Endothelial cell of umbilical vein (primary cell): ENCODE measurements around the gene LRRN3. TPM values are rescaled to one million over a fixed set of nuclear protein-coding genes. Genes with fewer than 3 reads are reported as not detected.

Source experiments
- BruUV-seq: library from RNA; stranded (reverse); fragments of 400-500 nt; replicated peaks from 2 replicates; lab custom pipeline; 2021; lab: Mats Ljungman, UMichigan
- CTCF ChIA-PET: fragments of 300-600, 350-600 bp; sonication (Branson Sonifier 250); formaldehyde crosslinking; loops from one replicate; lab custom pipeline; 2021; ENCODE audit warnings: antibody characterized with exemption, inconsistent platforms; lab: Charles Lee
- POLR2A ChIA-PET: fragments of 300-600, 350-600 bp; sonication (Branson Sonifier 250); formaldehyde crosslinking; loops from one replicate; lab custom pipeline; 2021; ENCODE audit warnings: antibody characterized with exemption, inconsistent platforms; lab: Charles Lee
- DNase-seq: peaks from one replicate; pipeline ENCODE4 v3.0.0-alpha.2; 2011; ENCODE audit warnings: low read depth, low spot score
- FAIRE-seq: peaks from 2 replicates; lab custom pipeline; 2011; peaks lifted over from hg19 to GRCh38; lab: Jason Lieb, UNC
- H2AFZ ChIP-seq: 2 replicates; pipeline ENCODE4 v1.6.0; 2012; ENCODE audit warnings: low read depth, low read length, control low read depth, inconsistent platforms
- H3K27ac ChIP-seq: 2 replicates; pipeline ENCODE4 v1.5.1; 2011; ENCODE audit warnings: low read depth, mild to moderate bottlenecking, control low read depth, low read length, moderate library complexity; ENCODE audit not compliant: insufficient read depth
- H3K27me3 ChIP-seq, 2 experiments: 2 replicates each; pipeline versions ENCODE4 v1.6.0 to v1.6.1; 2011; ENCODE audit warnings: low read length in 2 of 2, mixed read lengths in 1 of 2; ENCODE audit not compliant: control insufficient read depth in 2 of 2, insufficient read depth in 2 of 2
- H3K36me3 ChIP-seq, 2 experiments: 2 replicates in 1 of 2; 3 replicates in 1 of 2; pipeline ENCODE4 v1.5.1; 2011; ENCODE audit warnings: low read length in 2 of 2, mild to moderate bottlenecking in 1 of 2, moderate library complexity in 1 of 2; ENCODE audit not compliant: control insufficient read depth in 2 of 2, insufficient read depth in 2 of 2; ENCODE audit errors: extremely low read depth in 1 of 2
- H3K4me1 ChIP-seq: 3 replicates; pipeline ENCODE4 v1.5.1; 2011; ENCODE audit warnings: mild to moderate bottlenecking, low read length; ENCODE audit not compliant: control insufficient read depth, insufficient read depth; ENCODE audit errors: extremely low read depth
- H3K4me2 ChIP-seq: 2 replicates; pipeline ENCODE4 v1.6.1; 2011; ENCODE audit warnings: low read length, control low read depth, mixed read lengths; ENCODE audit not compliant: insufficient read depth
- H3K4me3 ChIP-seq, 3 experiments: fragments of 200-600 bp in 1 of 3; sonication (generic), shearing (Covaris generic) in 1 of 3; replicated peaks in 1 of 3; 2 replicates each; pipeline ENCODE4 v1.5.1; 2011 to 2016; ENCODE audit warnings: control low read depth in 3 of 3, low read length in 3 of 3, mild to moderate bottlenecking in 2 of 3, inconsistent platforms in 1 of 3, low read depth in 1 of 3, moderate library complexity in 1 of 3; ENCODE audit not compliant: insufficient read depth in 1 of 3
- H3K79me2 ChIP-seq: 2 replicates; pipeline ENCODE4 v1.6.0; 2012; ENCODE audit warnings: low read length, inconsistent platforms; ENCODE audit not compliant: control insufficient read depth, insufficient read depth
- H3K9ac ChIP-seq: replicated peaks from 2 replicates; pipeline ENCODE3; 2011; ENCODE audit warnings: low read length, control low read depth; ENCODE audit not compliant: insufficient read depth; ENCODE audit errors: extremely low read depth
- H3K9me1 ChIP-seq: replicated peaks from 3 replicates; pipeline ENCODE4 v1.6.0; 2011; ENCODE audit warnings: mild to moderate bottlenecking, low read length; ENCODE audit not compliant: control insufficient read depth, insufficient read depth; ENCODE audit errors: extremely low read depth
- H3K9me3 ChIP-seq: replicated peaks from 2 replicates; pipeline ENCODE4 v1.5.1; 2012; ENCODE audit warnings: low read length, inconsistent platforms; ENCODE audit not compliant: control insufficient read depth, insufficient read depth
- H4K20me1 ChIP-seq: replicated peaks from 2 replicates; pipeline ENCODE3; 2011; ENCODE audit warnings: mild to moderate bottlenecking, low read length; ENCODE audit not compliant: control insufficient read depth, insufficient read depth; ENCODE audit errors: extremely low read depth
- EZH2 ChIP-seq: IDR thresholded peaks from 2 replicates; pipeline ENCODE4 v1.6.1; 2012; ENCODE audit warnings: borderline replicate concordance, low read depth, mild to moderate bottlenecking, moderate library complexity, low read length, inconsistent platforms; ENCODE audit not compliant: severe bottlenecking
- FOS ChIP-seq: IDR thresholded peaks from 2 replicates; pipeline ENCODE4 v1.6.1; 2011; ENCODE audit warnings: mild to moderate bottlenecking, low read length, moderate library complexity, borderline replicate concordance; ENCODE audit not compliant: insufficient read depth
- GATA2 ChIP-seq: IDR thresholded peaks from 2 replicates; pipeline ENCODE4 v1.7.0; 2011; ENCODE audit warnings: low read depth, mild to moderate bottlenecking, moderate library complexity, mixed read lengths, low read length; ENCODE audit not compliant: insufficient read length, insufficient read depth
- JUN ChIP-seq: IDR thresholded peaks from 2 replicates; pipeline ENCODE4 v1.6.1; 2011; ENCODE audit warnings: borderline replicate concordance, low read depth; ENCODE audit not compliant: insufficient read length, insufficient read depth
- MYC ChIP-seq: IDR thresholded peaks from one replicate; pipeline ENCODE4 v1.6.1; 2011; ENCODE audit warnings: mild to moderate bottlenecking, low read depth, low read length
- POLR2A ChIP-seq: IDR thresholded peaks from 2 replicates; pipeline ENCODE4 v1.6.1; 2012; ENCODE audit warnings: low read depth, mild to moderate bottlenecking, control low read depth, low read length
- POLR2AphosphoS5 ChIP-seq: IDR thresholded peaks from 2 replicates; pipeline ENCODE4 v1.6.1; 2012; ENCODE audit warnings: low read depth, mild to moderate bottlenecking, control low read depth, low read length, moderate library complexity; ENCODE audit not compliant: insufficient read depth
- dilution Hi-C: fragments of 300-500 bp; cut with MboI; formaldehyde crosslinking; loops from one replicate; pipeline ENCODE4 v1.15.0; 2019; ENCODE audit warnings: low sequenced_read_pairs; ENCODE audit not compliant: extremely low pct_ligation_motif_present
- intact Hi-C: fragments of 100-400 bp; cut with micrococcal nuclease; formaldehyde crosslinking; loops from one replicate; pipeline ENCODE4 v1.10.0; 2022
- polyA plus RNA-seq, 4 experiments: library from polyadenylated mRNA; depleted of rRNA in 3 of 4; stranded (reverse) in 3 of 4; unstranded in 1 of 4; fragments of >200 nt; gene quantifications; 2 replicates each; pipeline versions ENCODE4 v1.2.1 to v1.2.3, GENCODE V29; 2011 to 2012; ENCODE audit warnings: missing spikeins in 1 of 4
- total RNA-seq: library from RNA; stranded (reverse); gene quantifications from 2 replicates; pipeline ENCODE4 v1.2.3, GENCODE V29; 2021
- TF ChIP-seq, protein P1 (sequence below): IDR thresholded peaks from 2 replicates; pipeline ENCODE4 v1.6.1; 2011; ENCODE audit not compliant: insufficient read depth, insufficient read length
- TF ChIP-seq, protein P2 (sequence below), 2 donors: IDR thresholded peaks; 1 replicate in 1 of 2; 2 replicates in 1 of 2; pipeline ENCODE4 v1.5.1; 2011; ENCODE audit warnings: low read length in 2 of 2, mild to moderate bottlenecking in 2 of 2, moderate library complexity in 2 of 2, control low read depth in 1 of 2, inconsistent platforms in 1 of 2, low read depth in 1 of 2; ENCODE audit not compliant: insufficient read depth in 1 of 2; ENCODE audit errors: extremely low read depth in 1 of 2

Gene LRRN3
- total and polyA plus RNA-seq, 2 donors (not counting 3 experiments of a cell fraction or from before 2014, with no cell fraction given), result not detected

DNA sequence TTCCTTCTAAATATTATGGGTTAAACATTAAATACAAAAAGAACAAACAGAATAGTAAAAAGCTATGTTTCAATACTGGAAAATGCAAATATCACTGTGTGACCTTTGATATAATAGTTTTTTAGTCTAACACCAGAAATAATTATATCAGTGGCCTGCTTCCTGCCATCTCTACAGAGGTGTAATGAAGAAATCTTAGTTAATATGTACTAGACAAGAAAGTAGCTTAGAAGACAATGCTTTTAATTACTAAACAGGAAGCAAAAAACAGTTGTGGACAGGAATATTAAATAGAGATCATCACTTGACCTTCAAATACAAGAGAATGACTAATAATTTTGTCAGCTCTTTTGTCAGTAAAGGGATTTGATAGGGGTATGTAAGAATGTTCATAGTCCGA is 47.4 kb upstream of the LRRN3 start:
- Histone ChIP-seq H3K27me3 (no peaks in the 10 kb centered on the region), H3K9me1 (no peaks in the 10 kb centered on the region), H3K9ac (no peak overlapping the region), H4K20me1 (no peaks in the 10 kb centered on the region), H3K4me2 (no peak overlapping the region), H2AFZ (no peak overlapping the region), H3K4me1 (peaks cover 4% of the 10 kb centered on the region), H3K4me3 (no peak overlapping the region), H3K79me2 (no peaks in the 10 kb centered on the region), H3K9me3 (no peaks in the 10 kb centered on the region), H3K27ac (no peak overlapping the region), H3K36me3 (no peaks in the 10 kb centered on the region)
- FAIRE-seq, result no peak
- POLR2A ChIA-PET, result no interaction called here
- TF ChIP-seq, protein P1, sequence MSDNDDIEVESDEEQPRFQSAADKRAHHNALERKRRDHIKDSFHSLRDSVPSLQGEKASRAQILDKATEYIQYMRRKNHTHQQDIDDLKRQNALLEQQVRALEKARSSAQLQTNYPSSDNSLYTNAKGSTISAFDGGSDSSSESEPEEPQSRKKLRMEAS, result no peak
- TF ChIP-seq, protein P2, sequence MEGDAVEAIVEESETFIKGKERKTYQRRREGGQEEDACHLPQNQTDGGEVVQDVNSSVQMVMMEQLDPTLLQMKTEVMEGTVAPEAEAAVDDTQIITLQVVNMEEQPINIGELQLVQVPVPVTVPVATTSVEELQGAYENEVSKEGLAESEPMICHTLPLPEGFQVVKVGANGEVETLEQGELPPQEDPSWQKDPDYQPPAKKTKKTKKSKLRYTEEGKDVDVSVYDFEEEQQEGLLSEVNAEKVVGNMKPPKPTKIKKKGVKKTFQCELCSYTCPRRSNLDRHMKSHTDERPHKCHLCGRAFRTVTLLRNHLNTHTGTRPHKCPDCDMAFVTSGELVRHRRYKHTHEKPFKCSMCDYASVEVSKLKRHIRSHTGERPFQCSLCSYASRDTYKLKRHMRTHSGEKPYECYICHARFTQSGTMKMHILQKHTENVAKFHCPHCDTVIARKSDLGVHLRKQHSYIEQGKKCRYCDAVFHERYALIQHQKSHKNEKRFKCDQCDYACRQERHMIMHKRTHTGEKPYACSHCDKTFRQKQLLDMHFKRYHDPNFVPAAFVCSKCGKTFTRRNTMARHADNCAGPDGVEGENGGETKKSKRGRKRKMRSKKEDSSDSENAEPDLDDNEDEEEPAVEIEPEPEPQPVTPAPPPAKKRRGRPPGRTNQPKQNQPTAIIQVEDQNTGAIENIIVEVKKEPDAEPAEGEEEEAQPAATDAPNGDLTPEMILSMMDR (IDR thresholded peaks at IDR 0.05; ENCODE audit: extremely low read depth in 1 of 2, insufficient read depth in 1 of 2, low read depth in 1 of 2, low read length in 2 of 2), result no peak
- TF ChIP-seq MYC (no peak), POLR2AphosphoS5 (no peak), GATA2 (no peak), JUN (no peak), EZH2 (no peak), POLR2A (no peak), FOS (no peak)
- dilution Hi-C loops, result no loop called here
- no TSS peak for BruUV-seq
- CTCF ChIA-PET, result interaction anchor here (1.1 to 1.3 kb wide), 3 partner anchors 13 to 56 kb away, joined by 3 to 4 read pairs (median 4); no protein-coding TSS in a partner anchor
- no peak for DNase-seq
- intact Hi-C loops, result no loop called here
